Measurements from ENCODE around the gene ANK2.

GRCh38 chr4:113256946-113257345, 207.5 kb downstream of the ANK2 start:
- TF ChIP-seq CTCF (IDR thresholded peaks at IDR 0.05; ENCODE audit: borderline replicate concordance, extremely low read depth, low read length, poor library complexity, severe bottlenecking), result no peak
- TF ChIP-seq EZH2 (IDR thresholded peaks at IDR 0.05; ENCODE audit: borderline replicate concordance, low read depth, low read length, severe bottlenecking), result no peak
